ENCODE results near the gene CCDC85A.

- TF ChIP-seq YY1 (IDR thresholded peaks at IDR 0.05; ENCODE audit: extremely low read depth, insufficient replicate concordance, low read depth, low read length), result no peak
- no peak for TF ChIP-seq CBX3 (IDR thresholded peaks at IDR 0.05; ENCODE audit: low read depth)
- TF ChIP-seq POLR2A (IDR thresholded peaks at IDR 0.05; ENCODE audit: borderline replicate concordance, extremely low read depth, insufficient read depth, insufficient read length), result no peak
- no peak for TF ChIP-seq RAD21 (IDR thresholded peaks at IDR 0.05; ENCODE audit: low read depth)
- TF ChIP-seq EZH2phosphoT487 (IDR thresholded peaks at IDR 0.05; ENCODE audit: borderline replicate concordance), result no peak
- no peak for TF ChIP-seq JUND (IDR thresholded peaks at IDR 0.05)
Observed at GRCh38 chr2:56357655-56358295, 174.0 kb downstream of the CCDC85A start.

Data from HCT116 (cell line).